HL-60 (cell line): Measurements from ENCODE around the gene DUSP1.

Experiments used
- DNase-seq, 2 experiments: peaks; one replicate each; pipeline ENCODE4 v3.0.0-alpha.2; 2010 to 2020; ENCODE audit warnings: low read depth in 1 of 2, low spot score in 1 of 2
- H3K27ac ChIP-seq: fragments of 250-450 bp; sonication (Bioruptor Pico); replicated peaks from 2 replicates; pipeline ENCODE4 v1.5.1; 2020; ENCODE audit warnings: mild to moderate bottlenecking, moderate library complexity
- H3K27me3 ChIP-seq: fragments of 250-450 bp; sonication (Bioruptor Pico); 2 replicates; pipeline ENCODE4 v1.5.1; 2021; ENCODE audit warnings: mild to moderate bottlenecking, moderate library complexity; ENCODE audit not compliant: insufficient read depth, poor library complexity, severe bottlenecking
- H3K4me3 ChIP-seq: replicated peaks from 2 replicates; pipeline ENCODE4 v1.5.1; 2011; ENCODE audit warnings: mild to moderate bottlenecking, control low read depth, low read length; ENCODE audit not compliant: insufficient read depth
- CTCF ChIP-seq: IDR thresholded peaks from one replicate; pipeline ENCODE4 v1.5.1; 2011; ENCODE audit warnings: low read length, control low read depth, inconsistent platforms; ENCODE audit not compliant: insufficient read depth
- GABPA ChIP-seq: IDR thresholded peaks from 2 replicates; pipeline ENCODE4 v1.6.1; 2012; ENCODE audit warnings: low read depth
- POLR2AphosphoS5 ChIP-seq: IDR thresholded peaks from 2 replicates; pipeline ENCODE4 v1.6.1; 2012; ENCODE audit warnings: low read depth
- REST ChIP-seq: IDR thresholded peaks from 2 replicates; pipeline ENCODE4 v1.6.1; 2012; ENCODE audit warnings: low read depth; ENCODE audit not compliant: insufficient replicate concordance
- SPI1 ChIP-seq: IDR thresholded peaks from 2 replicates; pipeline ENCODE4 v1.6.1; 2012; ENCODE audit warnings: low read depth, mild to moderate bottlenecking, borderline replicate concordance

DUSP1 gene

GRCh38 chr5:172768098-172768572 lies 2.9 kb downstream of the DUSP1 start:
- TF ChIP-seq REST (no peak), CTCF (no peak), POLR2AphosphoS5 (no peak), GABPA (no peak), SPI1 (no peak)
- Histone ChIP-seq H3K27me3 (peaks cover 29% of the 10 kb centered on the region), H3K4me3 (no peak overlapping the region), H3K27ac (no peak overlapping the region)
- DNase-seq = no peak

- Histone ChIP-seq H3K4me3 (no peak overlapping the region), H3K27me3 (peaks cover 26% of the 10 kb centered on the region), H3K27ac (no peak overlapping the region)
- no peak for TF ChIP-seq SPI1
- TF ChIP-seq CTCF = no peak
- no peak for TF ChIP-seq REST
- no peak for TF ChIP-seq GABPA
- no peak for TF ChIP-seq POLR2AphosphoS5
- no peak for DNase-seq
Observed at GRCh38 chr5:172766287-172767108, 4.5 kb downstream of the DUSP1 start.

GRCh38 chr5:172765766-172766286 lies 5.2 kb downstream of the DUSP1 start:
- no peak for DNase-seq
- no peak overlapping the region for H3K4me3 ChIP-seq
- TF ChIP-seq GABPA (no peak), CTCF (no peak), REST (no peak), SPI1 (no peak), POLR2AphosphoS5 (no peak)
- H3K27me3 ChIP-seq = peaks cover 22% of the 10 kb centered on the region
- H3K27ac ChIP-seq = no peak overlapping the region
